HG03432 (cell line): ENCODE measurements around the gene CSRNP3.

Experiments used
- ATAC-seq: cut with Tn5 transposase; IDR thresholded peaks from one replicate; pipeline ENCODE4 v1.9.1; 2021; ENCODE audit warnings: mild to moderate bottlenecking, moderate library complexity; ENCODE audit not compliant: unreplicated experiment

Gene CSRNP3

GRCh38 chr2:165675551-165675968 is 206.1 kb downstream of the CSRNP3 start:
- ATAC-seq: no peak

DNA sequence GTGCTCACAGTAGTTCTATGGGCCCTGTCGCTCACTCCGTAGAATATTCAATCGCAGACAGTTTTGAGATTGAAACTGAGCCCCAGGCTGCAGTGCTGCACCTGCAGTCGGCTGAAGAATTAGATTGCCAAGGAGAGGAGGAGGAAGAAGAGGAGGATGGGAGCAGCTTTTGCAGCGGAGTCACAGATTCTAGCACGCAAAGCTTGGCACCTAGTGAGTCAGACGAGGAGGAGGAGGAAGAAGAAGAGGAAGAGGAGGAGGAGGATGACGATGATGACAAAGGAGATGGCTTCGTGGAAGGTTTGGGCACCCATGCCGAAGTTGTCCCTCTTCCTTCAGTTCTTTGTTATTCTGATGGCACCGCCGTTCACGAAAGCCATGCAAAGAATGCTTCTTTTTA is 209.4 kb downstream of the CSRNP3 start:
- no peak for ATAC-seq

DNA sequence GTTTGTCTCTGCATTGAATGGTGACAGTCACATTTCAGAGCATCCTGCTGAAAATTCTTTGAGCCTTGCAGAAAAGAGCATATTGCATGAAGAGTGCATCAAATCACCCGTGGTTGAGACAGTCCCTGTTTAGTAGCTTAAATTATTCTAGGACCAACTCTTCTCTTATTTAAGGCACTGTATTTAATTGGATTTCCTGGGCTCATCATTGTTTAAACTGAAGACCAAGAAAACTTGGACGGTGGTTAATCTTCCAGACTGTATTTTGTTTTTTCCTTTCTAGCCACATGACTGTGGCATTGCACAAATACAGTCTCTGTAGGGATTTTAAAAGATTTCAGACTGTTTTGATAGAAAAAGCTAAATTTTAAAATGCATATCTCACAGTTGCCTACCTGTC is 210.1 kb downstream of the CSRNP3 start:
- no peak for ATAC-seq

- ATAC-seq: no peak
Measured at GRCh38 chr2:165681841-165682240, 212.3 kb downstream of the CSRNP3 start.

GRCh38 chr2:165682546-165682945 is 213.0 kb downstream of the CSRNP3 start:
- no peak for ATAC-seq

DNA sequence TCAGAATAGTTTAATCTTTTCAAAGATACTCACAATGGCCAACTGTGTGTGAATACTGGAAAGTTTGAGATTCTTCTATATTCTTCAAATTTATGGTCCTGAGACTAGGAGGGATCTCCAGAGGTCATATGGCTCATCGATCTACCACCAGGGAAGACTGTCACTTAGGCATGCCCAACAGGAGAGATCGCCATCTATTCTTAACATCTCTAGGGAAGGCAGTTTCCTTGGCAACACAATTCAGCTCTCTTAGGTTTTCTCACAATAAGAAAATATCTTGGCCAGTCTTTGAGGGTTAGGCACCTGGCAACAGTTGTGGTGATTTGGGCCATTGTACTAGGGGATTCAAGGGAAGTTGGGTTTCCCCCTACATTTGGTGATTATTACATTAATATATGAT is 217.3 kb downstream of the CSRNP3 start:
- ATAC-seq: no peak

GRCh38 chr2:165687426-165688002 is 218.0 kb downstream of the CSRNP3 start:
- ATAC-seq: no peak

- no peak for ATAC-seq
Measured at GRCh38 chr2:165691615-165692014, 222.1 kb downstream of the CSRNP3 start.

DNA sequence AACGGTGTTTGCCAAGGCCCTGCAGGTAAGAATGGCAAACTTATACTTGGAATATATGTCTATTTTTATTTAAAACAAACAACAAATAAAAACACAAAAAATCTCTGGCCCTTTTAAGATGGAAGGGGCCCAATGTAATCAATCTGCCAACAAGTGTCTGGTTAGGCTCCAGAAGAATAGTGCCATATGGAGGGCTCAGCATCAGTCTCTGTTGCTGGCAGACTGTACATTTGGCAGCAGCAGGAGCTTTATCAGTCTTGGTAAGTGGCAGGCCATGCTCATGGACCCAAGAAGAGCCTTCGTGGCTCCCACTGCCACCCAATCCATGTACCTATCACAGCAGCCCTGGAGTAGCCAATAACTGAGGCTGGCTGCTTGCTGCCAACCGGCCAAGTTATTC is 223.4 kb downstream of the CSRNP3 start:
- no peak for ATAC-seq

- no peak for ATAC-seq
Measured at GRCh38 chr2:165693838-165694237, 224.3 kb downstream of the CSRNP3 start.

GRCh38 chr2:165697748-165698443 is 228.4 kb downstream of the CSRNP3 start:
- ATAC-seq: no peak

GRCh38 chr2:165698444-165698884 is 229.0 kb downstream of the CSRNP3 start:
- ATAC-seq: peak; percentile 94

DNA sequence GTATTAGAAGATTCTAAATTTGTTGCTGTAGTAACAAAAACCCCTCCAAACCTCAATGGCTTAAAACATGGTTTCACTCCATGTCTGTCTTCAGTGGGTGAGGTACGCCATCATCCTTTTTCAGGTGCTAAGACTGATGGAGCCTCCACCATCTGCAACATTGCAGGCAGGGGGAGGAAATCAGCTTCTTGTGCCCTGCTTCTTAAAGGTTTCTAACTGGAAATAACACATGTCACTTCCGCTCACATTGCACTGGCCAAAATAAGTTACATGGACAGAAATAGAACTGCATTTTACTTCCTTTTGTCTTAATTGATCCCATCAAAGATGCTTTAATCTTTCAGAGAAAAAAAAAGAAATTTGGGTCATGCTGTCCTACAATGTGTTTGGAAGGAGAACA is 230.4 kb downstream of the CSRNP3 start:
- ATAC-seq: no peak

DNA sequence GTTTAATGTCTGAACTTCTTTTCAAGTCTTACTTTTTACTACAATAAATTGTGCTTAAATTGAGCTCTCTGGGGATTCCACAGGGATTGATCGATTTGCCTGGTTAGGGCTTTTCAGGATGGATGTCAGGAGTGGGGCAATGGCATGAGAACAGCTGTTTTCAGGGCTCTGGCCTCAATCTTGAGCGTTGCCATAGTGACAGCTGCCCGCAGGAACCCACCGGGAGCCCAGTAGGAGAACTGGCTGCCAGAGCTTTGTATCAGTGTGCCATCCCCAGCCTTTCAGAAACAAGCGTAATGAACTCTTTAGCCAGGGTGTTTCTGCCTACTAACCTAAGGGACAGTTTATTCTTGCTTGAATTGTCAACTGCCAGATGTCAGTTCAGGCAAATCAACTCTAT is 231.0 kb downstream of the CSRNP3 start:
- no peak for ATAC-seq

DNA sequence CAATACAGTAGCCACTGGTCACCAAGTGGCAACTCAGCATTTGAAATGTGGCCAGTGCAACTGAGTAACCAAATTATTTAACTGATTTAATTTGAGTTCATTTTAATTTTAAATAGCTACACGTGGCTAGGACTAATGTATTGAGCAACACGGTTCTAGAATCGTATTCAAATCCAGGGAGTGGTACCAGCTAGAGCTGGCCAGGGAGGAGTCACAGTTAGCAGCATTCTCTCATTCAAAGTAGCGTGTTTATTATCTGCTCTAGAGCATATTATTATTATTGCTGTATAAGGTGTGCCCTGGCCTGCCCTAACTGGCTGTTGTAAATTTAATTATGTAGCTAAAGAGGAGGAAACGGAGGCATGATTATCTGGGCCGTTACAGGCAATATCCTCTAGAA is 231.6 kb downstream of the CSRNP3 start:
- ATAC-seq: no peak

- ATAC-seq: no peak
Measured at GRCh38 chr2:165706960-165707487, 237.5 kb downstream of the CSRNP3 start.

GRCh38 chr2:165716091-165716490 is 246.6 kb downstream of the CSRNP3 start:
- ATAC-seq: no peak

GRCh38 chr2:165718610-165719210 is 249.2 kb downstream of the CSRNP3 start:
- no peak for ATAC-seq

- no peak for ATAC-seq
Measured at GRCh38 chr2:165720511-165720910, 251.0 kb downstream of the CSRNP3 start.

GRCh38 chr2:165725421-165725820 is 255.9 kb downstream of the CSRNP3 start:
- no peak for ATAC-seq
